SH-SY5Y (cell line): Measurements from ENCODE around the gene TAF8.

Experiments used
- GATA2 ChIP-seq: IDR thresholded peaks from 2 replicates; pipeline ENCODE4 v1.6.1; 2011; ENCODE audit warnings: mild to moderate bottlenecking, low read depth, low read length
- GATA3 ChIP-seq: IDR thresholded peaks from 2 replicates; pipeline ENCODE4 v1.6.1; 2011; ENCODE audit warnings: low read depth, mild to moderate bottlenecking, low read length, moderate library complexity

DNA sequence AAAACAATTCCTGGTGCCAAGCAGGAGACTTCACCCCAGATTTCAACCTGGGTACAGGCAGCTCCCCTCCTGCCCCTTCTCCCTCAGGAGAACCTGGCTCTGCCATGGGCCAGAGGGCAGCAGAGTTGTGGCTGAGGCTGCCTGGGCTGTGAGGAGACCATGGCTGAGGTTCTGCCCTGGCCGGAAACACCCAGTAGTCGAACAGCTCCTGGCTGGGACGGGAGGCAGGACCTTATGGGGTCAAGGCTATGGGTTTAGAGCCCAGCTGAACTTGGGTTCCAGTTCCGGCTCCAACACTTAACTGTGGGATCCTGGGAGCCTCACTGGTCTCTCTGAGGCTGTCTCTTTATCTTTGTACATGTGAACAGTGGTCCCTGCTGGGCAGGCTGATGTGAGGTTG is 83.6 kb downstream of the TAF8 start:
- TF ChIP-seq GATA3 (no peak), GATA2 (no peak)
